Retina (tissue), 1 donor: ENCODE measurements around the gene OR2V2.
"Not testable (repeated sequence)": the region's sequence is repeated elsewhere in the genome, so short reads cannot be mapped to it uniquely, and the experiment has no call there.

Source experiments
- DNase-seq: peaks from one replicate; pipeline ENCODE4 v3.0.0-alpha.2; 2016

Gene OR2V2, protein sequence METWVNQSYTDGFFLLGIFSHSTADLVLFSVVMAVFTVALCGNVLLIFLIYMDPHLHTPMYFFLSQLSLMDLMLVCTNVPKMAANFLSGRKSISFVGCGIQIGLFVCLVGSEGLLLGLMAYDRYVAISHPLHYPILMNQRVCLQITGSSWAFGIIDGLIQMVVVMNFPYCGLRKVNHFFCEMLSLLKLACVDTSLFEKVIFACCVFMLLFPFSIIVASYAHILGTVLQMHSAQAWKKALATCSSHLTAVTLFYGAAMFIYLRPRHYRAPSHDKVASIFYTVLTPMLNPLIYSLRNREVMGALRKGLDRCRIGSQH

GRCh38 chr5:181146927-181147636 is at the start of gene OR2V2:
TSS of gene OR2V2 (plus strand) at chr5:181147586. CDS start at chr5:181154943, 7,357 bp downstream.
- DNase-seq: not testable (repeated sequence)

DNA sequence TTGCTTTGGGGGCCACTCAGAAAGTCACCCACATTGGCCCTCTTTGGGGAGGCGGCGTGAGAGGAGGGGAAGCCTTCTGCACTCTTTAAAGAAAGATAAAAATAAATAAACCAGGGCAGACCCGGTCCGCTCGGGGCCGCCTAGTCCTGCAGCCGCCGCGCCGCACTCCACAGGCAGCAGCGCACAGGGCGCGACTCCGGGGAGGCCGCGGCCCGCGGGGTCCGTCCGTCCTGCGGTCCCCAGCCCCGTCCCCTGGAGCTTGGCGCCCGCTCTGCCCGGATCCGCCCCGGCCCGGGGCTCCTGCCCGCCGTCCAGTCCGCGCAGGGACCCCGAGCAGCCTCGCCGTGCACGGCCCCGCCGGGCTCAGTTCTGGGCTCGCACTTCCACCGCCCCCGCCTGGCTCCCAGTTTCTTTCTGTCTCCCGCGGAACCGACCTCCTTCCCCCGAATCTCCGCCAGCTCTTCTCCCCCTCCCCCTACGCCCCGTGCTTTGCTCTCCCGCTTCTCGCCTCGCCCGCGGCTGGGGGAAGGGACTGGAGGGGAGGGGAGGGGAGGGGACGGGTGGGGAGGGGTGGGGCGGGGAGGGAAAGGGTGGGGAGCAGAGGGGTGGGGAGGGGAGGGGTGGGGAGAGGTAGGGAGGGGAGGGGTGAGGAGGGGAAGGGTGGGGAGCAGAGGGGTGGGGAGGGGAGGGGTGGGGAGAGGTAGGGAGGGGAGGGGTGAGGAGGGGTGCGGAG is 49.5 kb upstream of the OR2V2 start:
- not testable (repeated sequence) for DNase-seq

GRCh38 chr5:181098762-181099601 is 48.4 kb upstream of the OR2V2 start:
- DNase-seq: no peak

- DNase-seq: peak; percentile 28
Observed at GRCh38 chr5:181099602-181100086, 47.7 kb upstream of the OR2V2 start.

DNA sequence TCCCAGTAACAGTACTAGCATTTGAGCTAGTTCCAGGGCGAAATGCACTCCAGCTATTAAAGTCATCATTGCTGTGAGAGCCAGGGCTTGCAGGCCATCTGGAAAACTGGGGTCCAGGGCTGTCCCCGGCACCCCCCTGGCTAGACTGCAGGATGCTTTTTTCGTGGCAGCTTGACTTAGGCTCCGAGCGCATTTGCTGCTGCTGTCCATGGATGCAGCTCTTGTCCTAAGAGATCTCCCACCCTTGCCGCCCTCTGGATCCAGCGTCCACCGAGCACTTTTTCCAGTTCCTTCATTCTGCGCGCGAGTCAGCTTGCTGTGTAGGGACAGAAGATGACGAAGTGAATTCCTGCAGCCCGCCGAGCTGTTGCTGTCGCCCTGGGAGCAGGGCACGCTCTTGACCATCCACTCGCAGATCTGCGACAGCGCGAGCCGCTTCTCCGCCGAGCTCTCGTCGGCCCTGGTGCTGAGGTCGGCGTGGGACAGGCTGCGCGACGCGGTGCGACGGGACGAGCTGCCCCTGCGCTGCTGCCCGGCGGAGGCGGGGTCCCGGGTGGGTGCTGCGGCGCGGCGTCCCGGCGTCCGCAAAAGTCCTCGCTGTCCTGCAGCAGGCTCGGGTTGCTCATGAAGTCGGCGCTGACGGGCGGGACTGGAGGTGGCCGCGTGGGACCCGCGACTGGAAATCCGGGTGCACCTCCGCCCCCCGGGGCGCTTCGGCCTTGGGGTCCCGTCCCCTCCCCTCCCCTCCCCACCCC is 47.1 kb upstream of the OR2V2 start:
- DNase-seq: peak; percentile 72

GRCh38 chr5:181101030-181101641 is 46.2 kb upstream of the OR2V2 start:
- DNase-seq: not testable (repeated sequence)

DNA sequence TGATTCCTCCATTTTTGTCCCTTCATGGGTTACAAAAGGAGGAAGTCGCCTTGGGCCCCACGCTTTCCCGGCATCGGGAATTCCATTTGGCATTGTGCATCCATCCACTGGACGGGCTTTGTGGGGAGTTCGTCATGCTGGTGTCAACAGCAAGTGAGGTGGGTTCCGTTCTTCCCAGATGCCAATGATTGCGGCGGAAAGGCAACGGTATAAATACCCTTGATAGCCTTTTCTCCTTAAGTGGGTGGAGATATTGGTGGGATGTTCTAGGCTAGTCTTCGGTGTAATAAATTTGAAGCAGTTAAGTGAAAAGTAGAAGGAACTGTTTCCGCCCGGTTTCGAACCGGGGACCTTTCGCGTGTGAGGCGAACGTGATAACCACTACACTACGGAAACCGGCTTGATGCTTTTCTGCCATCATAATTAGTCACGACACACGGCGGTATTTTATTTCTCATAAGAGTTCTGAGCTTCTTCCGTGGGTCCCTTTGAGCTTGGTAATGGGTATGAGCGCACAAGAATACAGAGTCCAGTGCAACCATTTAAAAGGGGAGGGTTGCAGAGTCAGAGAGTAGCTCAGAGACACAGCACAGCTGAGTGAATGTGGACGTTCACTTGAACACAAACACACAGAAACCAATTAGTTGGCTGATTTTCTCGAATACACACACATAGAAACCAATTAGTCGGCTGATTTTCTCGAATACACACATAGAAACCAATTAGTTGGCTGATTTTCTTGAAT is 45.3 kb upstream of the OR2V2 start:
- not testable (repeated sequence) for DNase-seq

DNA sequence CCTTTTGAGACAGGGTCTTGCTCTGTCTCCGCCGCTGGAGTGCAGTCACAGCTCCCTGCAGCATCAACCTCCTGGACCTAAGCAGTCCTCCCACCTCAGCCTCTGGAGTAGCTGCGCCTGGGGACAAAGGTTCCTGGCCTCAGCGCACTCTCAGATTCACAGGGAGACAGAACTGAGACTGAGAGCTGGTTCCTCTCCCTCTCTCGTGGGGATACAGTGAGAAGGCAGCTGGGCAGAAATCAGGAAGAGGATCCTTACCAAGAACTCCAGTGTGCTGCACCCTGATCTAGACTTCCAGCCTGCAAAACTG is 43.2 kb upstream of the OR2V2 start:
- peak; percentile 45 for DNase-seq

GRCh38 chr5:181104606-181105390 is 42.6 kb upstream of the OR2V2 start:
- DNase-seq: not testable (repeated sequence)

GRCh38 chr5:181105391-181106025 is 41.9 kb upstream of the OR2V2 start:
- no peak for DNase-seq

GRCh38 chr5:181107699-181108098 is 39.7 kb upstream of the OR2V2 start:
- DNase-seq: no peak

DNA sequence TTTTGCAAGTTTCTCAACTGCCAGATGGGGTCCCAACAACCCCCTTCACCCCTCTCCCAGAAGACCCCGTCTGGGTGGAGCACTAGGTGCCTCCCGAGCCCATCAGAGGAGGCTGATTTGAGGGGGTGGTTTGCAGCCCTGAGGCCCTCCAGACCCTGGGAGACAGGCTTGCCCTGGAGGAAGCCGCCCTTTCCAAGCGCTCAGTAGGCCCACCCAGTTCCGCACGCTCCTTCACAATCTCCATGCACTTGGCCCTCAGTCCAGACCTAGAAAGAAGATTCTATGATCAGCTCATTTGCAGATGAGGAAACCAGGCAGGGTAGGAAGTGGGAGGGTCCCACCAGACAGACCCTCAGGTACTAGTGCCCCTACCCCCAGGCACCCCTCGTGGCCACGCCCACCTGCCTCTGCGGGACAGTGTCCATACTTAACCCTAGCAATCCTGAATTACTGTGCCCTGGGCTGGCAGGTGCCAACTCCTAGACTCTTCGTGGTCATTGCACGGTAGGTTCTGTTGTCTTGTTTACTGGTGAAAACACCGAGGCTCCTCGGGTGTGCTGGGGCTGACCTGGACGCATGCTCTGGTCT is 38.7 kb upstream of the OR2V2 start:
- DNase-seq: no peak

DNA sequence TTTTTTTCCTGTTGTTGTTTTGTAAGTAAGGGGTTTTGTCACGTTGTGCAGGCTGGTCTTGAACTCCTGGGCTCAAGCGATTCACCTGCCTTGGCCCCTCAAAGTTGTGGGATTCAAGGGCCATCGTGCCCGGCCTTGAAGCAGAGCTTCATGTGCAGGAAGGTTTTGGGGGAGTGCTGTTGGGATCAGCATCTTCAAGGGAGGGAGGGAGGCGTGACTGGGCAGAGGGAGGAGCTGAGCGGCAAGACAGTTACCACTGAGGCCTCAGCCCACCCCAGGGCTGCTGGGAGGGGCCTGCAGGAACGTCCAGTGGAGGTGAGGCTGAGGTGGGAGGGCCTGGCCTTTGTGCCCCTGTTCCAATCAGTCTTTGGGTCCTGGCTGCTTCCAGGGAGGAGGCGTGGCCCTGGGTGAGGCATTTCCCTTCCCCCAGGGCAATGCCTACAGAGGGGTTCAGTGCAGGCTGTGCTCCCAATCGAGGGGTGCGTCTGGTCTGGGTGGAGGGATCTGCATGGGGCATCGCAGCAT is 37.8 kb upstream of the OR2V2 start:
- no peak for DNase-seq

- no peak for DNase-seq
Observed at GRCh38 chr5:181111010-181111409, 36.4 kb upstream of the OR2V2 start.

GRCh38 chr5:181112476-181112875 is 34.9 kb upstream of the OR2V2 start:
- DNase-seq: no peak

DNA sequence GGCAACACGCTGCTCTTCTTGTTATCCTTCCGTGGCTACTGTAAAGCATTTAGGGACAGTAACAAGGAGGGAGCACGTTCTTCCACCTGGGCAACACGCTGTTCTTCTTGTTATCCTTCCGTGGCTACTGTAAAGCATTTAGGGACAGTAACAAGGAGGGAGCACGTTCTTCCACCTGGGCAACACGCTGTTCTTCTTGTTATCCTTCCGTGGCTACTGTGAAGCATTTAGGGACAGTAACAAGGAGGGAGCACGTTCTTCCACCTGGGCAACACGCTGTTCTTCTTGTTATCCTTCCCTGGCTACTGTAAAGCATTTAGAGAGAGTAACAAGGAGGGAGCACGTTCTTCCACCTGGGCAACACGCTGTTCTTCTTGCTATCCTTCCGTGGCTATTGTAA is 33.8 kb upstream of the OR2V2 start:
- DNase-seq: not testable (repeated sequence)

DNA sequence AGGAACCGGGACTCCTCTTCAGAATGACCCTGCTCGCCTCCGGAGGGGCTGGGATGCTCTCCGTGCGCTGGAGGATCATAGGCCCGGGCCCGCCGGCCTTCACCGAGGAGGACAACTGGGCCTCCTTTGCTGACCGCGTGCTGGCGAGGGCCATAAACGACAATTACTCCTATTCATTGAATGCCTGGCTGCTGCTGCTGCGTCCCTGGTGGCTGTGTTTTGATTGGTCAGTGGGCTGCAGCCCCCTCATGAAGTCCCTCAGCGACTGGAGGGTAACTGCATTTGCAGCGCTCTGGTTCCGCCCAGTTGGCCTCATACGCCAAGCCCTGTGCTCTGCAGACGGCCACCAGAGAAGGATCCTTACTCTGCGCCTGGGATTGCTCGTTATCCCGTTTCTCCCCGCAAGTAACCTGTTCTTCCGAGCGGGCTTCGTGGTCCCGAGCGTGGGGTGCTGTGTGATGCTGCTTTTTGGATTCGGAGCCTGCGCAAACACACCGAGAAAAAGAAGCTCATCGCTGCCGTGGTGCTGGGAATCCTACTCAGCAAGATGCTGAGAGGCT is 33.0 kb upstream of the OR2V2 start:
- DNase-seq: no peak
